H9 (cell line): Measurements from ENCODE around the gene MDFIC2. TPM values are rescaled to one million over a fixed set of nuclear protein-coding genes. Genes with fewer than 3 reads are reported as not detected.
"Not testable (repeated sequence)": the region's sequence is repeated elsewhere in the genome, so short reads cannot be mapped to it uniquely, and the experiment has no call there.

Experiments
- DNase-seq: peaks from one replicate; pipeline ENCODE4 v3.0.0-alpha.2; 2017
- H2AFZ ChIP-seq: one replicate; pipeline ENCODE4 v1.6.1; 2013; ENCODE audit warnings: mild to moderate bottlenecking, low read length, control low read depth, moderate library complexity
- H2AK5ac ChIP-seq: 2 replicates; pipeline ENCODE4 v1.6.1; 2013; ENCODE audit warnings: low read length, control low read depth, mixed read lengths; ENCODE audit not compliant: insufficient read length
- H2BK120ac ChIP-seq: one replicate; pipeline ENCODE4 v1.6.1; 2013; ENCODE audit warnings: low read depth, mild to moderate bottlenecking, low read length, control low read depth, inconsistent platforms; ENCODE audit not compliant: poor library complexity, severe bottlenecking
- H2BK12ac ChIP-seq: 2 replicates; pipeline ENCODE4 v1.6.1; 2013; ENCODE audit warnings: low read length, control low read depth, mixed read lengths, low read depth; ENCODE audit not compliant: insufficient read length
- H2BK15ac ChIP-seq: 2 replicates; pipeline ENCODE4 v1.6.1; 2013; ENCODE audit warnings: low read depth, low read length, control low read depth
- H2BK20ac ChIP-seq: one replicate; pipeline ENCODE4 v1.6.1; 2013; ENCODE audit warnings: low read depth, mild to moderate bottlenecking, low read length, control low read depth, inconsistent platforms; ENCODE audit not compliant: poor library complexity, severe bottlenecking
- H2BK5ac ChIP-seq: 2 replicates; pipeline ENCODE4 v1.6.1; 2013; ENCODE audit warnings: low read length, control low read depth, mixed read lengths; ENCODE audit not compliant: insufficient read length
- H3K14ac ChIP-seq: 2 replicates; pipeline ENCODE4 v1.6.1; 2013; ENCODE audit warnings: low read length, control low read depth; ENCODE audit not compliant: insufficient read depth
- H3K18ac ChIP-seq: 2 replicates; pipeline ENCODE4 v1.6.1; 2013; ENCODE audit warnings: low read depth, mild to moderate bottlenecking, mixed read lengths, low read length, control low read depth; ENCODE audit not compliant: insufficient read length
- H3K23ac ChIP-seq: 2 replicates; pipeline ENCODE4 v1.6.1; 2013; ENCODE audit warnings: low read length, control low read depth, mixed read lengths, low read depth; ENCODE audit not compliant: insufficient read length
- H3K23me2 ChIP-seq: 2 replicates; pipeline ENCODE4 v1.6.1; 2013; ENCODE audit warnings: low read depth, mild to moderate bottlenecking, mixed read lengths, low read length, control low read depth; ENCODE audit not compliant: insufficient read length, poor library complexity, severe bottlenecking
- H3K27ac ChIP-seq: 2 replicates; pipeline ENCODE4 v1.5.1; 2013; ENCODE audit warnings: low read length, control low read depth, mixed read lengths, low read depth; ENCODE audit not compliant: insufficient read length
- H3K27me3 ChIP-seq: 2 replicates; pipeline ENCODE4 v1.6.1; 2013; ENCODE audit warnings: low read length, control low read depth, inconsistent platforms; ENCODE audit not compliant: insufficient read depth
- H3K4ac ChIP-seq: 2 replicates; pipeline ENCODE4 v1.6.1; 2013; ENCODE audit warnings: low read depth, mild to moderate bottlenecking, control low read depth, inconsistent platforms, low read length, moderate library complexity
- H3K4me1 ChIP-seq: 2 replicates; pipeline ENCODE4 v1.6.1; 2013; ENCODE audit warnings: low read length, control low read depth, inconsistent platforms; ENCODE audit not compliant: insufficient read depth
- H3K4me2 ChIP-seq: 2 replicates; pipeline ENCODE4 v1.6.1; 2013; ENCODE audit warnings: low read length, control low read depth, mixed read lengths; ENCODE audit not compliant: insufficient read length, insufficient read depth
- H3K56ac ChIP-seq: 2 replicates; pipeline ENCODE4 v1.6.1; 2013; ENCODE audit warnings: low read depth, mild to moderate bottlenecking, mixed read lengths, low read length, control low read depth; ENCODE audit not compliant: insufficient read length
- H3K79me1 ChIP-seq: 2 replicates; pipeline ENCODE4 v1.6.1; 2013; ENCODE audit warnings: low read depth, mild to moderate bottlenecking, moderate library complexity, low read length, control low read depth, inconsistent platforms; ENCODE audit not compliant: insufficient read depth, poor library complexity, severe bottlenecking
- H3K79me2 ChIP-seq: 2 replicates; pipeline ENCODE4 v1.6.1; 2013; ENCODE audit warnings: low read length, control low read depth, inconsistent platforms; ENCODE audit not compliant: insufficient read depth
- H3K9ac ChIP-seq: 2 replicates; pipeline ENCODE4 v1.6.1; 2013; ENCODE audit warnings: low read length, control low read depth, mixed read lengths; ENCODE audit not compliant: insufficient read length; ENCODE audit errors: extremely low read depth
- H3K9me3 ChIP-seq: one replicate; pipeline ENCODE4 v1.6.1; 2013; ENCODE audit warnings: low read depth, low read length, inconsistent platforms; ENCODE audit not compliant: control insufficient read depth
- H3T11ph ChIP-seq: one replicate; pipeline ENCODE4 v1.6.1; 2013; ENCODE audit warnings: mild to moderate bottlenecking, low read length, control low read depth, inconsistent platforms
- H4K20me1 ChIP-seq: one replicate; pipeline ENCODE4 v1.6.1; 2013; ENCODE audit not compliant: control insufficient read depth, insufficient read length, insufficient read depth
- H4K5ac ChIP-seq: 2 replicates; pipeline ENCODE4 v1.6.1; 2013; ENCODE audit warnings: low read depth, mild to moderate bottlenecking, mixed read lengths, low read length, control low read depth; ENCODE audit not compliant: insufficient read length
- H4K8ac ChIP-seq: replicated peaks from 2 replicates; pipeline ENCODE4 v1.6.1; 2013; ENCODE audit warnings: low read length, control low read depth, mixed read lengths, low read depth; ENCODE audit not compliant: insufficient read length
- H4K91ac ChIP-seq: 2 replicates; pipeline ENCODE4 v1.6.1; 2013; ENCODE audit warnings: low read depth, mild to moderate bottlenecking, moderate library complexity, mixed read lengths, low read length, control low read depth; ENCODE audit not compliant: insufficient read length
- H3K27ac Mint-ChIP-seq, 3 experiments: 2 replicates in 2 of 3; 3 replicates in 1 of 3; pipeline ENCODE4 v1.8.0; 2020 to 2021; ENCODE audit warnings: mixed read lengths in 3 of 3, mild to moderate bottlenecking in 1 of 3, moderate library complexity in 1 of 3
- H3K27me3 Mint-ChIP-seq: 2 replicates; pipeline ENCODE4 v1.8.0; 2021; ENCODE audit warnings: low read depth, mild to moderate bottlenecking, moderate library complexity, mixed read lengths
- H3K36me3 Mint-ChIP-seq, 3 experiments: 2 replicates in 2 of 3; 3 replicates in 1 of 3; pipeline ENCODE4 v1.8.0; 2020 to 2021; ENCODE audit warnings: low read depth in 3 of 3, mixed read lengths in 3 of 3; ENCODE audit not compliant: insufficient read depth in 1 of 3
- H3K4me1 Mint-ChIP-seq, 2 experiments: 2 replicates each; pipeline ENCODE4 v1.8.0; 2020; ENCODE audit warnings: mixed read lengths in 2 of 2
- H3K4me3 Mint-ChIP-seq, 2 experiments: 2 replicates in 1 of 2; 3 replicates in 1 of 2; pipeline ENCODE4 v1.8.0; 2020 to 2021; ENCODE audit warnings: mild to moderate bottlenecking in 2 of 2, mixed read lengths in 2 of 2, moderate library complexity in 1 of 2
- H3K9me3 Mint-ChIP-seq, 2 experiments: 2 replicates in 1 of 2; 3 replicates in 1 of 2; pipeline ENCODE4 v1.8.0; 2020; ENCODE audit warnings: mild to moderate bottlenecking in 2 of 2, mixed read lengths in 2 of 2, moderate library complexity in 1 of 2
- CTCF ChIP-seq: fragments of 200-600 bp; sonication (generic); conservative IDR thresholded peaks from 3 replicates; pipeline ENCODE4 v1.8.0; 2021; ENCODE audit warnings: antibody characterized with exemption, mild to moderate bottlenecking
- WGBS: extraction: QIAGEN DNeasy Blood & Tissue Kit; methylation state at CpG from one replicate; pipeline ENCODE4 v1.1.7; 2013; ENCODE audit warnings: missing lambda C conversion rate, low lambda C conversion rate, mixed read lengths; ENCODE audit not compliant: insufficient read length; ENCODE audit errors: extremely low coverage; 5-methylcytosine and 5-hydroxymethylcytosine counted together
- total RNA-seq: library from RNA; stranded (reverse); gene quantifications from 2 replicates; pipeline ENCODE4 v1.2.1, GENCODE V29; 2021

The MDFIC2 gene
- total RNA-seq, 1 experiment from 2014 or later, result not detected

DNA sequence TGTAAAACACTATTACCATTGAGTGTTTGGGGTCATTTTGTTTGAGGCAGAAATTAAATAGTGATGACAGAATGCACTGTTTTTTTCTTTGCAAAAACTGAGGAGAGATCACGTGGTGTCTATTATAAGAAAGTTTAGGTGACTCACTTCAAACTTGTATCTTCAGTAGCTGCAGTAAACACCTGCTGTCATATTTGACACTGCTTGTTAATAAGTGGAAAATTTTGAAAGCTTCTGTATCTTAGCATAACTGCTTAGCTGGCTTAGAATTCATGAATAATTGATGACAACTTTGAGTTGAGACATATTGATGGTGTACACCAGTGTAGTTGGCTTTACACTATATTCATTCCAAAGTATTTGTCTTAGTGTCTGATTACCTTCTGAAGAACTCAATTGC is 29.7 kb upstream of the MDFIC2 start:
- Histone ChIP-seq H4K8ac (no peak overlapping the region), H3K27ac (no peak overlapping the region), H2BK120ac (no peak overlapping the region), H2AFZ (no peak overlapping the region), H2BK15ac (no peak overlapping the region), H3K23me2 (no peaks in the 10 kb centered on the region), H3K14ac (no peak overlapping the region), H4K20me1 (no peaks in the 10 kb centered on the region), H3K79me2 (no peaks in the 10 kb centered on the region), H2BK20ac (no peak overlapping the region), H3T11ph (no peak overlapping the region), H3K18ac (no peak overlapping the region), H3K4ac (no peak overlapping the region), H3K9ac (no peak overlapping the region), H2BK12ac (no peak overlapping the region), H3K4me2 (no peak overlapping the region), H3K23ac (no peak overlapping the region), H3K56ac (no peak overlapping the region), H3K9me3 (no peaks in the 10 kb centered on the region), H4K91ac (no peak overlapping the region), H4K5ac (no peak overlapping the region), H2BK5ac (no peak overlapping the region), H3K79me1 (no peaks in the 10 kb centered on the region), H3K4me1 (no peaks in the 10 kb centered on the region), H3K27me3 (no peaks in the 10 kb centered on the region), H2AK5ac (no peak overlapping the region)
- peaks cover 2% of the 10 kb centered on the region; the same call in 1 of the 2 replicates for H3K27me3 Mint-ChIP-seq
- peaks cover 0 to 3% of the 10 kb centered on the region in 2 experiments; a peak in 1 of 4 replicates for H3K4me1 Mint-ChIP-seq
- no peaks in the 10 kb centered on the region; a peak in 1 of 7 replicates for H3K36me3 Mint-ChIP-seq
- H3K27ac Mint-ChIP-seq, result no peak overlapping the region
- peaks cover 3% of the 10 kb centered on the region in 2 experiments; a peak in 2 of 5 replicates for H3K9me3 Mint-ChIP-seq
- no peak for TF ChIP-seq CTCF
- no CpG with 5 or more reads among the region's 1 CpG for WGBS
- no peak for DNase-seq
- H3K4me3 Mint-ChIP-seq, result no peak overlapping the region

GRCh38 chr3:70336885-70337284 is 24.4 kb upstream of the MDFIC2 start:
- H3K79me1 ChIP-seq, H2BK120ac ChIP-seq, H4K8ac ChIP-seq, H3K36me3 Mint-ChIP-seq, H2BK5ac ChIP-seq, H3K23me2 ChIP-seq, H4K91ac ChIP-seq, H3K27me3 ChIP-seq, H2AFZ ChIP-seq, H4K5ac ChIP-seq, H3K4me2 ChIP-seq, H3K27ac Mint-ChIP-seq, DNase-seq, H3T11ph ChIP-seq, H3K27ac ChIP-seq, H3K9me3 Mint-ChIP-seq, H4K20me1 ChIP-seq, H2BK20ac ChIP-seq, H3K27me3 Mint-ChIP-seq, H3K4me1 Mint-ChIP-seq, H3K4me1 ChIP-seq, H3K56ac ChIP-seq, H3K23ac ChIP-seq, H3K14ac ChIP-seq, H2AK5ac ChIP-seq, H3K4ac ChIP-seq, H3K18ac ChIP-seq, H3K9ac ChIP-seq, H2BK12ac ChIP-seq, H3K79me2 ChIP-seq, H3K4me3 Mint-ChIP-seq, H3K9me3 ChIP-seq, H2BK15ac ChIP-seq: not testable (repeated sequence)
- no CpG with 5 or more reads among the region's 1 CpG for WGBS
